ENCODE data around the gene DDX19B.
A peak's percentile ranks its signal among the peaks of the same experiment; 100 is the strongest.
"Not testable (repeated sequence)": the region's sequence is repeated elsewhere in the genome, so short reads cannot be mapped to it uniquely, and the experiment has no call there.

DDX19B gene

GRCh38 chr16:70289229-70290094 lies 9.5 kb upstream of the DDX19B start, which contains the start of gene AARS1:
TSS of gene AARS1 (minus strand) at chr16:70289506. CDS start at chr16:70282763, 6,743 bp downstream.
- peak; percentile 35 for FAIRE-seq

DNA sequence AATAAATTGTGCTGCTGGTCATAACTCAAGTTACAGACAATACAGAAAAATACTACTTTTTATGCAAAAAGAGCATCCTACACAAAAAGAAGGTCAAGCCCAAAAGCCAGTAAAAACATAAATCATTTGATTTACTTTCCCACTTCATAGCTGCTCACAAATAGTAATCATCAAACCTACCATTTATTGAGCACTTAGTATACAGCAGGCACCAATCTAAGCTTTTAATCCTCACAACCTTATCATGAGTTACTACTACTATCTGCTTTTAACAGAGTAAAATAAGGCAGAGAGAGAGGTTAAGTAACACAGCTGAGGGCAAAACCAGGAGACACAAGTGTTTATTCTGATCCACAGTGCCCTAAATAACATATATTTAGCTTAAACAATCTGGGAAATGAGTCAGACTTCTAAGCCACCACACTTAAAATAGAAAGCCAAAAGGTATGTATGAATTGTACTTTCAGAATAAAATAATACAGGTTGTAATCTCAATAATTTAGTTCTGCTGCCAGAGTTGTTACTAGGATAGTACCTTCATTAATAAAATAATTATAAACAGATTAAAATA lies 8.0 kb upstream of the DDX19B start:
- FAIRE-seq: no peak

GRCh38 chr16:70292148-70292547 lies 6.8 kb upstream of the DDX19B start:
- not testable (repeated sequence) for FAIRE-seq

DNA sequence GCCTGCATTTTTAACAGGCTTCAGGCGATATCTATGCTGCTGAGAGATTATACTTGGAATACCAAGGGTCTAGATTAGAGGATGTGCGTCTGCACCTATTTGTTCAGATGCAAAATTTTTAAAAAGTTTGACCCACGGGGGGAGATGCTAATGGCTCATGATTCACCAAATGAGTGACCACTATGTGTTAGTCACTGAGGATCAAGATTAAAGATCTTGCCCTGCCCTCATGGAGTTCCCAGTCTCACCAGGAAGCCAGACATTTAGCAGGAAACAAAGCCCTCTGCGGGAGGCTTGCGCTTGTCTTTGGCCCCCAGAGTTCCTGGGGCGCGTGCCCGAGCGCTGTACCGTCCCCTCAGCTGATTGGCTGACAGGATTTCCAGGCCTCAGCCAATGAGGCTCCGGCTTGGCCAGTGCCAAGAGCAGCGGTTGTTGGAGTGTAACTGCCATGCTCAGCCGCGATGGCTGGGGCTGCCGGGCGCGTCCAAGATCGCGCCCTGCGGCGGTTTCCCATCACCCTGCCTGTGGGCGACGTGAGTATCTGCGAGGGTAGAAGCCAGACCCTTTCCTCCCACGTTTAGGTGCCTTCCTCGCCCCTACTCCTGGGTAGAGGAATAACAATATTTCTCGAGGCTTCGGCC lies 4.5 kb upstream of the DDX19B start:
- no peak for FAIRE-seq

GRCh38 chr16:70295634-70296033 lies 3.4 kb upstream of the DDX19B start:
- FAIRE-seq: no peak

DNA sequence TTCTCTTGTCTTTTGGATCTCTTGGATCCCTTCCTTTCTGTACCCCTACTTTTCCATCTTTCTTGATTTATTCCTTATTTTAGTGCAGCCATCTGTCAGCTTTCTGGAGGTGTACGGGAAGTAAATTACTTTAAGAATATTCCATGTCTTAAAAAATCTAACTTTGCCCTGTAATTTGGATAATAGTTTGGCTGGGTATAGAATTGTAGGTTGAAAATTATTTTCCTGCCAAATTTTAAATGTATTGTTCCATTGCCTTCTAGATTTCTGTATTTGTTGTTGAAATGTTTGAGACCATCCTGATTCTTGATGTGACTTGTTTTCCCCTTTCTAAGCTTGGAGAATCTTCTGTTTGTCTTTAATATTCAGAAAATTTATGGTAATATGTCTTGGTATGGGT lies 2.1 kb downstream of the DDX19B start:
- FAIRE-seq: no peak

DNA sequence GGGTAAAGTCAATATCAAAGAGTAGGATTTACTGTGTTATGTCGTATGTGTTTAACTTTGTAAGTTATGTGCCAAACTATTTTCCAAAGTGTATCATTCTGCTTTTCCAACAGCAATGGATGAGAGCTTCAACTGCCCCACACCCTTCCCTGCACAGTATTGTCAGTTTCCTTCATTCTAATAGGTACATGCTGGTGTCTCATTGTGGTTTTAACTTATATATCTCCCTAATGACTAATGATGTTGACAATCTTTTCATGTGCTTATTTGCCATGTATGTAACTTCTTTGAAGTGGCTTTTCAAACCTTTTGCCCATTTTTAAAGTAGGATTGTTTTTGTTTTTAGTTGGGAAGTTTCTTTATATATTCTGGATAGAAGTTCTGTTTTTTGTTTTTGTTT lies 3.8 kb downstream of the DDX19B start:
- FAIRE-seq: no peak

GRCh38 chr16:70304892-70305448 lies 6.0 kb downstream of the DDX19B start:
- FAIRE-seq: no peak

DNA sequence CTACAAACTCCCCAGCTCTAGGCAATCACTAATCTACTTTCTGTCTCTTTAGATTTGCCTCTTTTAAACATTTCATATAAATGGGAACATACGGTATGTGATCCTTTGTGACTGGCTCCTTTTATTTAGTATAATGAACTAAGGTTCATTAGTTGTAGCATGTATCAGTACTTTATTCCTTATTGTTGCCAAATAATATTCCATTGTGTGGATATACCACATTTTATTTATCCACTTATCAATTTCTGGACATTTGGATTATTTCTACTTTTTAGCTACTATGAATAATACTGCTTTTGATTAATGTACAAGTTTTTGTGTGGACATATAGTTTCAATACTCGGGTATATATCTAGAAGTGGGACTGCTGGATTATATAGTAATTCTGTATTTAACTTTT lies 7.9 kb downstream of the DDX19B start:
- FAIRE-seq: no peak

DNA sequence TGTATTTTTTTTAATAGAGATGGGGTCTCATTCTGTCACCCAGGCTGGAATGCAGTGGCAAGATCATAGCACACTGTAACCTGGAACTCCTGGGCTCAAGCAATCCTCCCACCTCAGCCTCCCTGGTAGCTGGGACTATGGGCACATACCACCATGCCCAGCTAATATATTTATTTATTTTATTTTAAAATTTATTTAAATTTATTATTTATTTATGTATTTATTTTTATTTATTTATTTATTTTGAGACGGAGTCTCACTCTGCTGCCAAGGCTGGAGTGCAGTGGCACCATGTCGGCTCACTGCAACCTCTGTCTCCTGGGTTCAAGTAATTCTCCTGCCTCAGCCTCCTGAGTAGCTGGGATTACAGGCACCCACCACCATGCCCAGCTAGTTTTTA lies 8.7 kb downstream of the DDX19B start:
- not testable (repeated sequence) for FAIRE-seq

DNA sequence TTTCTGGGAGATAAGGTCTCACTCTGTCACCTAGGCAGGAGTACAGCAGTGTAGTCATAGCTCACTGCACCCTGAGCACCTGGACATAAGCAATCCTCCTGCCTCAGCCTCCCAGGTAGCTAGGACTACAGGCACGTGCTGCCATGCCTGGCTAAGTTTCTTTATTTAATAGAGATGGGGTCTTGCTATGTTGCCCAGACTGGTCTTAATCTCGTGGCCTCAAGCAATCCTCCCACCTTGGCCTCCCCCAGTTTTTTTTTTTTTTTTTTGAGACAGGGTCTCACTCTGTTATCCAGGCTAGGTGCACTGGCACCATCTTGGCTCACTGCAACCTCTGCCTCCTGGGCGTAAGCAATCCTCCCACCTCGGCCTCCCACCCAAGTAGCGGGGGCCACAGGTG lies 21.1 kb downstream of the DDX19B start:
- no peak for FAIRE-seq

DNA sequence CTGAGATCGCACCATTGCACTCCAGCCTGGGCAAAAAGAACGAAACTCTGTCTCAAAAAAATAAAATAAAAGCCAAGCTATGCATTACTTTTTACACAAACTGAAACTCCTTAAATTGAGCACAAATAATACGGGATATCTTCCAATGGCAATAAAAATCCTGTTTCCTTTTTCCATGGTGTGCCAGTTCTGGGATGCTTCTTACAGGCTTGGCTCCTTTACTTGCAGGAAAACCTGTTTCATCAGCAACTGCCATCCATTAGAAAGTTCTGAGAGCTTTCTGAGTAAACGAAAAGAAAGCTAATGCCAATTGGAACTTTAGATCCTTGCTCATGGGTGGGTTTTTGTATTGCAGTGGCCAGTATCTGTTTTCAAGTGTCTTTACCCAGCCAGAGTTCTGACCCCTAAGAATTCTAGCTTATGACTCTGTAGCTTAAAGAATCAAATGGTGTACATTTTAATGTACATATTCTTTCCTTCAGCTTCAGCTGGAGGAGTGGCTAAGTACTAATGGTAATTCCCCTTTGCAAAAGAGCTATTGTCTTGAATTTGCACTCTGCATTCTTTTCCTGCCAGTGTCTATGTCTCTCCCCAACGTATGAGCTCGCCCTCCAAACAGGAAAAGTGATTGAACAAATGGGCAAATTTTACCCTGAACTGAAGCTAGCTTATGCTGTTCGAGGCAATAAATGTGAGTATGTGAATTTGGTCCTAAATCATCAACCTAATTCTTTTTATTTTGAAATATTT lies 26.2 kb downstream of the DDX19B start:
- no peak for FAIRE-seq

- no peak for FAIRE-seq
Observed at GRCh38 chr16:70331091-70331490, 32.1 kb downstream of the DDX19B start.

GRCh38 chr16:70331588-70332358 lies 32.8 kb downstream of the DDX19B start:
- FAIRE-seq: no peak

GRCh38 chr16:70332728-70333127 lies 33.7 kb downstream of the DDX19B start:
- not testable (repeated sequence) for FAIRE-seq

DNA sequence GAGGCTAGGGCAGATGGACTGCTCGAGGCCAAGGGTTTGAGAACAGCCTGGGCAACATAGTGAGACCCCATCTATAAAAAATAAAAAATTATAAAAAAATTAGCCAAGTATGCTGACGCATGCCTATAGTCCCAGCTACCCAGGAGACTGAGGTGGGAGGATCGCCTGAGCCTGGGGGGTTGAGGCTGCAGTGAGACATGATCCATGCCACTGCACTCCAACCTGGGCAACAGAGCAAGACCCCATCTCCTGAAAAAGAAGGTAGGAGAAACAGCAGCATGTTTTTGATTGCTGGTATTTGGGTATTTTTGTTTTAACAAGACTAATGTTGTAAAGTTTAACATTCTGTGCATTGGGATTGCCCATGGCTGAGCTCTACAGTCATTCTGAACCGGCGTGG lies 38.8 kb downstream of the DDX19B start:
- no peak for FAIRE-seq

- no peak for FAIRE-seq
Observed at GRCh38 chr16:70341600-70341999, 42.6 kb downstream of the DDX19B start.

GRCh38 chr16:70342016-70342415 lies 43.0 kb downstream of the DDX19B start:
- no peak for FAIRE-seq

GRCh38 chr16:70345840-70346239 lies 46.9 kb downstream of the DDX19B start:
- no peak for FAIRE-seq

- no peak for FAIRE-seq
Observed at GRCh38 chr16:70348991-70349390, 50.0 kb downstream of the DDX19B start.

GRCh38 chr16:70349783-70350182 lies 50.8 kb downstream of the DDX19B start:
- FAIRE-seq: no peak

DNA sequence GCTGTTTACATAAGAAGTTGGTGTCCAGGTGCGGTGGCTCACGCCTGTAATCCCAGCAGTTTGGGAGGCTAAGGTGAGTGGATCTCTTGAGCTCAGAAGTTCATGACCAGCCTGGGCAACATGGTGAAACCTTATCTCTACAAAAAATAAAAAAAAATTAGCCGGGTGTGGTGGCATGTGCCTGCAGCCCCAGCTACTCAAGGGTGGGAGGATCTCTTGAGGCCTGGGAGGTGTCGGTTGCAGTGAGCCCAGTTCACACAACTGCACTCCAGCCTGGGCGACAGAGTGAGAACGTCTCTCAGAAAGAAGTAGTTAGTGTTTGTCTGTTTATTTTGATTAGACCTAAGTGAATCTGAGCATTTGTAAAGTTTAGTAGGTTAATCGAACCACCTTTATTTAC lies 60.6 kb downstream of the DDX19B start:
- FAIRE-seq: no peak
